Stomach smooth muscle (tissue), 2 donors: ENCODE results near the gene CELSR2.

Experiments used
- H3K27ac ChIP-seq: one replicate; pipeline ENCODE4 v1.7.0; 2013; ENCODE audit warnings: mild to moderate bottlenecking, low read length, inconsistent platforms
- H3K27me3 ChIP-seq, 2 donors: one replicate each; pipeline ENCODE4 v1.7.0; 2013; ENCODE audit warnings: low read length in 2 of 2; ENCODE audit not compliant: insufficient read depth in 2 of 2, control insufficient read depth in 1 of 2
- H3K36me3 ChIP-seq, 2 donors: one replicate each; pipeline ENCODE4 v1.7.0; 2013; ENCODE audit warnings: low read length in 2 of 2; ENCODE audit not compliant: control insufficient read depth in 2 of 2, insufficient read depth in 2 of 2
- H3K4me1 ChIP-seq: one replicate; pipeline ENCODE4 v1.7.0; 2013; ENCODE audit warnings: low read length; ENCODE audit not compliant: control insufficient read depth, insufficient read depth
- H3K4me3 ChIP-seq, 2 donors: one replicate each; pipeline ENCODE4 v1.7.0; 2013; ENCODE audit warnings: low read length in 2 of 2
- H3K9ac ChIP-seq, 2 donors: one replicate each; pipeline ENCODE4 v1.7.0; 2013; ENCODE audit warnings: low read length in 2 of 2, mild to moderate bottlenecking in 1 of 2
- H3K9me3 ChIP-seq, 2 donors: one replicate each; pipeline ENCODE4 v1.7.0; 2013; ENCODE audit warnings: low read length in 2 of 2; ENCODE audit not compliant: control insufficient read depth in 2 of 2
- donor health status: healthy.
- donor health status: Pancreatic carcinoma.

Gene CELSR2

GRCh38 chr1:109229531-109230127 is 19.7 kb upstream of the CELSR2 start:
- no peak overlapping the region for H3K27ac ChIP-seq
- H3K4me1 ChIP-seq: peaks cover 2% of the 10 kb centered on the region
- no peak overlapping the region for H3K9ac ChIP-seq

GRCh38 chr1:109231066-109231465 is 18.3 kb upstream of the CELSR2 start:
- H3K27me3 ChIP-seq: no peaks in the 10 kb centered on the region
- H3K36me3 ChIP-seq: peaks cover 50 to 55% of the 10 kb centered on the region in 2 donors
- no peak overlapping the region for H3K4me3 ChIP-seq
- peaks cover 2% of the 10 kb centered on the region for H3K4me1 ChIP-seq
- no peak overlapping the region for H3K9ac ChIP-seq
- no peak overlapping the region for H3K27ac ChIP-seq
- H3K9me3 ChIP-seq: no peaks in the 10 kb centered on the region

More at GRCh38 chr1:109229531-109230127, 19.7 kb upstream of the CELSR2 start:
- Histone ChIP-seq H3K4me3 (no peak overlapping the region), H3K9me3 (no peaks in the 10 kb centered on the region), H3K27me3 (no peaks in the 10 kb centered on the region), H3K36me3 (peaks cover 40 to 50% of the 10 kb centered on the region in 2 donors)

GRCh38 chr1:109235137-109235536 is 14.2 kb upstream of the CELSR2 start:
- Histone ChIP-seq H3K36me3 (peaks cover 58 to 65% of the 10 kb centered on the region in 2 donors), H3K4me3 (no peak overlapping the region)

GRCh38 chr1:109237512-109237911 is 11.8 kb upstream of the CELSR2 start:
- no peak overlapping the region for H3K4me3 ChIP-seq
- H3K4me1 ChIP-seq: peaks cover 22% of the 10 kb centered on the region
- no peak overlapping the region for H3K9ac ChIP-seq
- no peak overlapping the region for H3K27ac ChIP-seq
- H3K27me3 ChIP-seq: peaks cover 0 to 4% of the 10 kb centered on the region in 2 donors
- H3K9me3 ChIP-seq: no peaks in the 10 kb centered on the region
- H3K36me3 ChIP-seq: peaks cover 41 to 47% of the 10 kb centered on the region in 2 donors

More at GRCh38 chr1:109235137-109235536, 14.2 kb upstream of the CELSR2 start:
- Histone ChIP-seq H3K27me3 (no peaks in the 10 kb centered on the region), H3K4me1 (peaks cover 4% of the 10 kb centered on the region), H3K27ac (no peak overlapping the region), H3K9me3 (no peaks in the 10 kb centered on the region), H3K9ac (no peak overlapping the region)

GRCh38 chr1:109238382-109238781 is 11.0 kb upstream of the CELSR2 start:
- Histone ChIP-seq H3K9ac (no peak overlapping the region), H3K36me3 (peaks cover 38 to 44% of the 10 kb centered on the region in 2 donors), H3K9me3 (no peaks in the 10 kb centered on the region)

GRCh38 chr1:109239047-109239408 is 10.3 kb upstream of the CELSR2 start:
- no peaks in the 10 kb centered on the region for H3K9me3 ChIP-seq
- no peak overlapping the region for H3K4me3 ChIP-seq
- H3K9ac ChIP-seq: no peak overlapping the region
- no peak overlapping the region for H3K27ac ChIP-seq
- peaks cover 38 to 44% of the 10 kb centered on the region in 2 donors for H3K36me3 ChIP-seq
- H3K27me3 ChIP-seq: peaks cover 0 to 8% of the 10 kb centered on the region in 2 donors
- H3K4me1 ChIP-seq: peaks cover 23% of the 10 kb centered on the region

More at GRCh38 chr1:109238382-109238781, 11.0 kb upstream of the CELSR2 start:
- Histone ChIP-seq H3K27ac (no peak overlapping the region), H3K27me3 (peaks cover 0 to 6% of the 10 kb centered on the region in 2 donors), H3K4me1 (peaks cover 23% of the 10 kb centered on the region), H3K4me3 (no peak overlapping the region)

- Histone ChIP-seq H3K9me3 (no peaks in the 10 kb centered on the region), H3K4me3 (no peak overlapping the region), H3K36me3 (peaks cover 38 to 41% of the 10 kb centered on the region in 2 donors), H3K27ac (peak overlapping the region; percentile 58), H3K27me3 (peaks cover 0 to 8% of the 10 kb centered on the region in 2 donors), H3K9ac (no peak overlapping the region), H3K4me1 (peaks cover 23% of the 10 kb centered on the region)
These were observed 9.8 kb upstream of the CELSR2 start for GRCh38 chr1:109239409-109240068.

GRCh38 chr1:109240158-109241152 is 8.9 kb upstream of the CELSR2 start:
- H3K27me3 ChIP-seq: peaks cover 0 to 10% of the 10 kb centered on the region in 2 donors
- H3K9ac ChIP-seq: peak overlapping the region in 1 of 2 donors; percentile 13
- H3K36me3 ChIP-seq: peaks cover 29 to 34% of the 10 kb centered on the region in 2 donors
- peaks cover 23% of the 10 kb centered on the region for H3K4me1 ChIP-seq
- H3K4me3 ChIP-seq: peak overlapping the region in 1 of 2 donors; percentile 47
- H3K9me3 ChIP-seq: no peaks in the 10 kb centered on the region
- H3K27ac ChIP-seq: peak overlapping the region; percentile 58

GRCh38 chr1:109241344-109241743 is 8.0 kb upstream of the CELSR2 start:
- Histone ChIP-seq H3K27ac (no peak overlapping the region), H3K36me3 (peaks cover 20 to 25% of the 10 kb centered on the region in 2 donors), H3K9me3 (no peaks in the 10 kb centered on the region), H3K27me3 (peaks cover 0 to 10% of the 10 kb centered on the region in 2 donors), H3K4me1 (peaks cover 23% of the 10 kb centered on the region), H3K9ac (no peak overlapping the region), H3K4me3 (no peak overlapping the region)

GRCh38 chr1:109241841-109242345 is 7.4 kb upstream of the CELSR2 start:
- H3K9me3 ChIP-seq: no peaks in the 10 kb centered on the region
- H3K4me1 ChIP-seq: peaks cover 23% of the 10 kb centered on the region
- H3K27ac ChIP-seq: no peak overlapping the region
- no peak overlapping the region for H3K4me3 ChIP-seq
- H3K9ac ChIP-seq: no peak overlapping the region
- peaks cover 17 to 20% of the 10 kb centered on the region in 2 donors for H3K36me3 ChIP-seq
- peaks cover 0 to 10% of the 10 kb centered on the region in 2 donors for H3K27me3 ChIP-seq
